GM20431 (cell line): ENCODE results near the gene TIGD2.

Experiments used
- in situ Hi-C: fragments of 300-500 bp; cut with MseI, MboI; formaldehyde crosslinking; loops from one replicate; pipeline ENCODE4 v1.15.0; 2020; ENCODE audit warnings: low sequenced_read_pairs; ENCODE audit not compliant: unreplicated experiment

The TIGD2 gene

DNA sequence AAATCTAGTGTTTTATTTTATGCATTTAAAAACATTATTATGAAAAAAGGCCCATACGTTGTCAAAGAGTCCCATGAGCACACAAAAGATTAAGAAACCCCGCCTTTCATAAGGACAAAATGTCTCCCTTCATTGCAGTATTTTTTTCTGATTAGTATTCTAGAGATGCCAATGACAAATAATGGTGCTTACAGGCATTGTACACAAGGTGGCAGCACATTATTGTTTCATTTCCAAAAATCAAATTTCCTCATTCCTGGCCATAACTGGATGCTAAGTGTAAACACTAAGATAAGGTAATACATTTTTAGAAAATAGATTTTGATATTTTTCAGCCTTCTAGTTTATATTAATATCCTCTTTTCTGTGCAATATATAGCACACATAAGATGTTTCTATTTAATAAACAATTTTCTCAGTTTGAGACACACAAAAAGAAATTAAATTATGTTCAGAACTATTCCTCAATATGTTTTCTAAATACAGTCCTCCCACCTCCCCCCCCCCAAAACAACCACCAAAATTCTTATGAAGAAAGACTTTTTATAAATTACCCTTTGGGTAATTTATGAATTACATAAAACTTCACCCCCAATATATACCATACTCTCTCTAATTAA is 47.7 kb downstream of the TIGD2 start:
- in situ Hi-C loops, result no loop called here

DNA sequence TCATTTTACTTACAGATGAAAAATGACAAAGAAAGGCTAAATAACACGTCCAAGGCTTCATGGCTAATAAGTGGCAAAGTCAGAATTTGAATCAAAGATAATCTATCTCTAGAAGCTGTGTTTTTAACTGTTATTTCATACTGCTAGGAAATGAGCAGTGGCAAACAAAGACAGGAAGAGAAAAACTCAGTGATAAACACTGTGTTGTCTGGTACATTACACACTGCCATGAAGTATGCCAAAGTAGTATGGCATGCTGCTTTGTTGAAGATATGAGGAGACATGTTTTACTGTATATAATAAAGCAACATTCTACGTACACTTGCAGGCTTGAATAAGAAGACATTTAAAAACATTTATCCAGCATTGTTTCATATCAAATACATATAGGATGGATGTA is 49.5 kb downstream of the TIGD2 start:
- in situ Hi-C loops, result no loop called here

GRCh38 chr4:89161841-89162240 is 50.5 kb downstream of the TIGD2 start:
- in situ Hi-C loops, result no loop called here

GRCh38 chr4:89162496-89162895 is 51.2 kb downstream of the TIGD2 start:
- in situ Hi-C loops, result no loop called here

GRCh38 chr4:89162987-89163386 is 51.7 kb downstream of the TIGD2 start:
- in situ Hi-C loops, result no loop called here

GRCh38 chr4:89164400-89164799 is 53.1 kb downstream of the TIGD2 start:
- in situ Hi-C loops, result no loop called here
